Endothelial cell of umbilical vein (primary cell): ENCODE data around the gene LRRC53.

Source experiments
- CTCF ChIP-seq, 2 donors: IDR thresholded peaks; 1 replicate in 1 of 2; 2 replicates in 1 of 2; pipeline ENCODE4 v1.5.1; 2011; ENCODE audit warnings: low read length in 2 of 2, mild to moderate bottlenecking in 2 of 2, moderate library complexity in 2 of 2, control low read depth in 1 of 2, inconsistent platforms in 1 of 2, low read depth in 1 of 2; ENCODE audit not compliant: insufficient read depth in 1 of 2; ENCODE audit errors: extremely low read depth in 1 of 2
- EZH2 ChIP-seq: IDR thresholded peaks from 2 replicates; pipeline ENCODE4 v1.6.1; 2012; ENCODE audit warnings: borderline replicate concordance, low read depth, mild to moderate bottlenecking, moderate library complexity, low read length, inconsistent platforms; ENCODE audit not compliant: severe bottlenecking
- GATA2 ChIP-seq: IDR thresholded peaks from 2 replicates; pipeline ENCODE4 v1.7.0; 2011; ENCODE audit warnings: low read depth, mild to moderate bottlenecking, moderate library complexity, mixed read lengths, low read length; ENCODE audit not compliant: insufficient read length, insufficient read depth
- JUN ChIP-seq: IDR thresholded peaks from 2 replicates; pipeline ENCODE4 v1.6.1; 2011; ENCODE audit warnings: borderline replicate concordance, low read depth; ENCODE audit not compliant: insufficient read length, insufficient read depth
- MYC ChIP-seq: IDR thresholded peaks from one replicate; pipeline ENCODE4 v1.6.1; 2011; ENCODE audit warnings: mild to moderate bottlenecking, low read depth, low read length
- POLR2A ChIP-seq: IDR thresholded peaks from 2 replicates; pipeline ENCODE4 v1.6.1; 2012; ENCODE audit warnings: low read depth, mild to moderate bottlenecking, control low read depth, low read length
- POLR2AphosphoS5 ChIP-seq: IDR thresholded peaks from 2 replicates; pipeline ENCODE4 v1.6.1; 2012; ENCODE audit warnings: low read depth, mild to moderate bottlenecking, control low read depth, low read length, moderate library complexity; ENCODE audit not compliant: insufficient read depth
- TF ChIP-seq, protein P1 (sequence below): IDR thresholded peaks from 2 replicates; pipeline ENCODE4 v1.6.1; 2011; ENCODE audit not compliant: insufficient read depth, insufficient read length

GRCh38 chr1:74522148-74522547, 9.7 kb upstream of the LRRC53 start:
- TF ChIP-seq, protein P1, sequence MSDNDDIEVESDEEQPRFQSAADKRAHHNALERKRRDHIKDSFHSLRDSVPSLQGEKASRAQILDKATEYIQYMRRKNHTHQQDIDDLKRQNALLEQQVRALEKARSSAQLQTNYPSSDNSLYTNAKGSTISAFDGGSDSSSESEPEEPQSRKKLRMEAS = no peak
- TF ChIP-seq POLR2A = no peak
- TF ChIP-seq EZH2 = no peak
- no peak for TF ChIP-seq CTCF (IDR thresholded peaks at IDR 0.05; ENCODE audit: extremely low read depth in 1 of 2, insufficient read depth in 1 of 2, low read depth in 1 of 2, low read length in 2 of 2)
- no peak for TF ChIP-seq MYC
- TF ChIP-seq POLR2AphosphoS5 = no peak
- TF ChIP-seq GATA2 = no peak
- no peak for TF ChIP-seq JUN
